ENCODE results near the gene FEM1B.

- no peak for TF ChIP-seq CTCF (conservative IDR thresholded peaks at IDR 0.05; ENCODE audit: low read length)
- no peak for TF ChIP-seq EZH2phosphoT487 (IDR thresholded peaks at IDR 0.05; ENCODE audit: borderline replicate concordance, low read depth, low read length)
Observed at GRCh38 chr15:68298882-68299381, 21.4 kb downstream of the FEM1B start.

Measured in OCI-LY7 (cell line).